Breast epithelium (tissue), 3 donors: ENCODE measurements around the gene MGST3.

ENCODE experiments used
- CTCF ChIP-seq, 3 donors: fragments of 450-650 bp; IDR thresholded peaks; one replicate each; pipeline ENCODE4 v1.5.1; 2016 to 2017; ENCODE audit warnings: antibody characterized with exemption in 3 of 3, mild to moderate bottlenecking in 3 of 3, moderate library complexity in 3 of 3
- POLR2A ChIP-seq: fragments of 450-650 bp; IDR thresholded peaks from one replicate; pipeline ENCODE4 v1.6.1; 2016; ENCODE audit warnings: antibody characterized with exemption, mild to moderate bottlenecking, moderate library complexity

- TF ChIP-seq POLR2A = no peak
- no peak for TF ChIP-seq CTCF (IDR thresholded peaks at IDR 0.05)
Measured at GRCh38 chr1:165671526-165671925, 40.5 kb downstream of the MGST3 start.
